NT2/D1 (cell line): ENCODE results near the gene CACNA1G.

Source experiments
- SUZ12 ChIP-seq: IDR thresholded peaks from 2 replicates; pipeline ENCODE4 v1.6.1; 2011; ENCODE audit not compliant: insufficient read length, insufficient read depth; ENCODE audit errors: extremely low read depth
- YY1 ChIP-seq: IDR thresholded peaks from 2 replicates; pipeline ENCODE4 v1.6.1; 2011; ENCODE audit not compliant: insufficient read length, insufficient read depth
- ZNF274 ChIP-seq: IDR thresholded peaks from 2 replicates; pipeline ENCODE4 v1.6.1; 2011; ENCODE audit warnings: mild to moderate bottlenecking, low read depth, low read length

DNA sequence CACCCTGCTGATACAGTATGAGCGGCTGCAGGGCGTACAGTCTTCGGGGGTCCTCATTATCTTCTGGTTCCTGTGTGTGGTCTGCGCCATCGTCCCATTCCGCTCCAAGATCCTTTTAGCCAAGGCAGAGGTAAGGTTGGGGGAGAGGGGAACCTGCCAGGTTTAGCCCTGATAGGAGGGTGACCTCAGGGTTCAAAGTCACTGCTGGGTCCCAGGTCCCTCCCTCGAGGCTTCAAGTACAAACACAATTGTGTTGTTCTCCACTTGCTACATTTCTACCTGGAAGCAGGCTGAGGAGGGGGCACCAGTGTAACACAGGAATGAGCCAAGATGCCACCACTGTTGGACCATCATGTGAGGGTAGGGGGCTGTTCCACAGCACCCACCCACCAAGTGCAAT lies 96.5 kb downstream of the CACNA1G start:
- TF ChIP-seq ZNF274 (no peak), YY1 (no peak), SUZ12 (no peak)
